ENCODE results near the gene AACS.

- TF ChIP-seq, protein P1, sequence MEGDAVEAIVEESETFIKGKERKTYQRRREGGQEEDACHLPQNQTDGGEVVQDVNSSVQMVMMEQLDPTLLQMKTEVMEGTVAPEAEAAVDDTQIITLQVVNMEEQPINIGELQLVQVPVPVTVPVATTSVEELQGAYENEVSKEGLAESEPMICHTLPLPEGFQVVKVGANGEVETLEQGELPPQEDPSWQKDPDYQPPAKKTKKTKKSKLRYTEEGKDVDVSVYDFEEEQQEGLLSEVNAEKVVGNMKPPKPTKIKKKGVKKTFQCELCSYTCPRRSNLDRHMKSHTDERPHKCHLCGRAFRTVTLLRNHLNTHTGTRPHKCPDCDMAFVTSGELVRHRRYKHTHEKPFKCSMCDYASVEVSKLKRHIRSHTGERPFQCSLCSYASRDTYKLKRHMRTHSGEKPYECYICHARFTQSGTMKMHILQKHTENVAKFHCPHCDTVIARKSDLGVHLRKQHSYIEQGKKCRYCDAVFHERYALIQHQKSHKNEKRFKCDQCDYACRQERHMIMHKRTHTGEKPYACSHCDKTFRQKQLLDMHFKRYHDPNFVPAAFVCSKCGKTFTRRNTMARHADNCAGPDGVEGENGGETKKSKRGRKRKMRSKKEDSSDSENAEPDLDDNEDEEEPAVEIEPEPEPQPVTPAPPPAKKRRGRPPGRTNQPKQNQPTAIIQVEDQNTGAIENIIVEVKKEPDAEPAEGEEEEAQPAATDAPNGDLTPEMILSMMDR (IDR thresholded peaks at IDR 0.05): no peak
- no peak for TF ChIP-seq EZH2 (IDR thresholded peaks at IDR 0.05)
Measured at GRCh38 chr12:125113263-125113662, 48.0 kb downstream of the AACS start.

Measured in neural progenitor cell (in vitro differentiated cells).